Measurements from ENCODE around the gene RGS16.
A peak's percentile ranks its signal among the peaks of the same experiment; 100 is the strongest.

Gene RGS16

DNA sequence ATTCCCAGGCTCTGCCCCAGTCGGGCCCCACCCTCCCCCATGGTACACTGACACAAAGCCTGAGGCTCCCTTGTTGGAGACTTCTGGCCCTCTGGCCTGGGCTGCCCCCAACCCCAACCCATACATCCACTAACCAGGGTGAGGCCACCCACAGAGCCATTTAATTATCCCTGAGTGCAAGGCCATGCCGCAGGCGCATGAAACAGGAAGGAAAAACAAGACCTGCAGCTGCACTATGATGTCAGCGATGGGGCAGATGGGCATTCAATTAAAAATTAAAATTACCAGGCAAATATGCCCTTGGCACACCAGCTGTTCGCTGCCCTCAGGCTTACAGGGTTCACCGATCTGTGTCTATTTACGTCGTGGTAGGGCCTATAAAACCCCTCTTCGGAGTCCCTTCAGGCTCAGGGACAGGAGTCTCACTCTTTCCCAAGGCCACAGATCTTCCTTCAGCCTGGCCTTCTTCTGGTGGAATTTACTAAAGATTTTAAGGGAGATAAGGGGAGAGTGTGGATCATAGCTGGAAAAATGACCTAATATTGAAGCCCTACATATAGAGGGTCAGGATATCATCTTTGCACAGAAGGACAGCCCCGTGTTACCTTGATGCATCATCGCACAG, 29.6 kb upstream of the RGS16 start (continued):
- TF ChIP-seq, protein P1, sequence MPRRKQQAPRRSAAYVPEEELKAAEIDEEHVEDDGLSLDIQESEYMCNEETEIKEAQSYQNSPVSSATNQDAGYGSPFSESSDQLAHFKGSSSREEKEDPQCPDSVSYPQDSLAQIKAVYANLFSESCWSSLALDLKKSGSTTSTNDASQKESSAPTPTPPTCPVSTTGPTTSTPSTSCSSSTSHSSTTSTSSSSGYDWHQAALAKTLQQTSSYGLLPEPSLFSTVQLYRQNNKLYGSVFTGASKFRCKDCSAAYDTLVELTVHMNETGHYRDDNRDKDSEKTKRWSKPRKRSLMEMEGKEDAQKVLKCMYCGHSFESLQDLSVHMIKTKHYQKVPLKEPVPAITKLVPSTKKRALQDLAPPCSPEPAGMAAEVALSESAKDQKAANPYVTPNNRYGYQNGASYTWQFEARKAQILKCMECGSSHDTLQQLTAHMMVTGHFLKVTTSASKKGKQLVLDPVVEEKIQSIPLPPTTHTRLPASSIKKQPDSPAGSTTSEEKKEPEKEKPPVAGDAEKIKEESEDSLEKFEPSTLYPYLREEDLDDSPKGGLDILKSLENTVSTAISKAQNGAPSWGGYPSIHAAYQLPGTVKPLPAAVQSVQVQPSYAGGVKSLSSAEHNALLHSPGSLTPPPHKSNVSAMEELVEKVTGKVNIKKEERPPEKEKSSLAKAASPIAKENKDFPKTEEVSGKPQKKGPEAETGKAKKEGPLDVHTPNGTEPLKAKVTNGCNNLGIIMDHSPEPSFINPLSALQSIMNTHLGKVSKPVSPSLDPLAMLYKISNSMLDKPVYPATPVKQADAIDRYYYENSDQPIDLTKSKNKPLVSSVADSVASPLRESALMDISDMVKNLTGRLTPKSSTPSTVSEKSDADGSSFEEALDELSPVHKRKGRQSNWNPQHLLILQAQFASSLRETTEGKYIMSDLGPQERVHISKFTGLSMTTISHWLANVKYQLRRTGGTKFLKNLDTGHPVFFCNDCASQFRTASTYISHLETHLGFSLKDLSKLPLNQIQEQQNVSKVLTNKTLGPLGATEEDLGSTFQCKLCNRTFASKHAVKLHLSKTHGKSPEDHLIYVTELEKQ (tag by site-specific recombination; IDR thresholded peaks at IDR 0.05; ENCODE audit: borderline replicate concordance) = peak; percentile 70; the same call in 1 of the 2 replicates
- TF ChIP-seq ZNF157 (tag by site-specific recombination; IDR thresholded peaks at IDR 0.05) (no peak), ZNF664 (tag by site-specific recombination; IDR thresholded peaks at IDR 0.05) (no peak), ZNF350 (tag by site-specific recombination; IDR thresholded peaks at IDR 0.05) (no peak), ZNF335 (tag by site-specific recombination; conservative IDR thresholded peaks at IDR 0.05) (peak; percentile 73), ZNF311 (tag by site-specific recombination; IDR thresholded peaks at IDR 0.05; ENCODE audit: borderline replicate concordance) (no peak), ZNF214 (tag by site-specific recombination; IDR thresholded peaks at IDR 0.05; ENCODE audit: borderline replicate concordance) (no peak), ZNF341 (tag by site-specific recombination; IDR thresholded peaks at IDR 0.05; ENCODE audit: low read depth) (no peak), HOXC10 (CRISPR knock-in tag; IDR thresholded peaks at IDR 0.05) (no peak), PBX3 (CRISPR knock-in tag; IDR thresholded peaks at IDR 0.05) (no peak), CTCF (tag by site-specific recombination; IDR thresholded peaks at IDR 0.05) (no peak), SCRT2 (tag by site-specific recombination; IDR thresholded peaks at IDR 0.05) (no peak), ZNF777 (tag by site-specific recombination; IDR thresholded peaks at IDR 0.05; ENCODE audit: borderline replicate concordance) (no peak), FEZF1 (tag by site-specific recombination; IDR thresholded peaks at IDR 0.05) (peak; percentile 77), KLF8 (tag by site-specific recombination; IDR thresholded peaks at IDR 0.05) (no peak), ZNF558 (tag by site-specific recombination; IDR thresholded peaks at IDR 0.05) (peak; percentile 52; the same call in 1 of the 2 replicates), ZNF223 (tag by site-specific recombination; IDR thresholded peaks at IDR 0.05) (no peak), ZSCAN30 (tag by site-specific recombination; IDR thresholded peaks at IDR 0.05) (no peak), ZNF544 (tag by site-specific recombination; IDR thresholded peaks at IDR 0.05) (no peak), OSR2 (tag by site-specific recombination; IDR thresholded peaks at IDR 0.05) (peak; percentile 58), ZNF660 (tag by site-specific recombination; IDR thresholded peaks at IDR 0.05) (0 out of 2 replicates have a peak, but pooled peaks have one; percentile 17), ZBTB20 (tag by site-specific recombination; IDR thresholded peaks at IDR 0.05) (0 out of 2 replicates have a peak, but pooled peaks have one; percentile 25)
- TF ChIP-seq, protein P2, sequence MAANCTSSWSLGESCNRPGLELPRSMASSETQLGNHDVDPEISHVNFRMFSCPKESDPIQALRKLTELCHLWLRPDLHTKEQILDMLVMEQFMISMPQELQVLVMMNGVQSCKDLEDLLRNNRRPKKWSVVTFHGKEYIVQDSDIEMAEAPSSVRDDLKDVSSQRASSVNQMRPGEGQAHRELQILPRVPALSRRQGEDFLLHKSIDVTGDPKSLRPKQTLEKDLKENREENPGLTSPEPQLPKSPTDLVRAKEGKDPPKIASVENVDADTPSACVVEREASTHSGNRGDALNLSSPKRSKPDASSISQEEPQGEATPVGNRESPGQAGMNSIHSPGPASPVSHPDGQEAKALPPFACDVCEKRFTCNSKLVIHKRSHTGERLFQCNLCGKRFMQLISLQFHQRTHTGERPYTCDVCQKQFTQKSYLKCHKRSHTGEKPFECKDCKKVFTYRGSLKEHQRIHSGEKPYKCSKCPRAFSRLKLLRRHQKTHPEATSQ (tag by site-specific recombination; IDR thresholded peaks at IDR 0.05) = no peak
- TF ChIP-seq, protein P3, sequence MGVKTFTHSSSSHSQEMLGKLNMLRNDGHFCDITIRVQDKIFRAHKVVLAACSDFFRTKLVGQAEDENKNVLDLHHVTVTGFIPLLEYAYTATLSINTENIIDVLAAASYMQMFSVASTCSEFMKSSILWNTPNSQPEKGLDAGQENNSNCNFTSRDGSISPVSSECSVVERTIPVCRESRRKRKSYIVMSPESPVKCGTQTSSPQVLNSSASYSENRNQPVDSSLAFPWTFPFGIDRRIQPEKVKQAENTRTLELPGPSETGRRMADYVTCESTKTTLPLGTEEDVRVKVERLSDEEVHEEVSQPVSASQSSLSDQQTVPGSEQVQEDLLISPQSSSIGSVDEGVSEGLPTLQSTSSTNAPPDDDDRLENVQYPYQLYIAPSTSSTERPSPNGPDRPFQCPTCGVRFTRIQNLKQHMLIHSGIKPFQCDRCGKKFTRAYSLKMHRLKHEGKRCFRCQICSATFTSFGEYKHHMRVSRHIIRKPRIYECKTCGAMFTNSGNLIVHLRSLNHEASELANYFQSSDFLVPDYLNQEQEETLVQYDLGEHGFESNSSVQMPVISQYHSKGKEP (tag by site-specific recombination; IDR thresholded peaks at IDR 0.05) = peak; percentile 95
- TF ChIP-seq, protein P4, sequence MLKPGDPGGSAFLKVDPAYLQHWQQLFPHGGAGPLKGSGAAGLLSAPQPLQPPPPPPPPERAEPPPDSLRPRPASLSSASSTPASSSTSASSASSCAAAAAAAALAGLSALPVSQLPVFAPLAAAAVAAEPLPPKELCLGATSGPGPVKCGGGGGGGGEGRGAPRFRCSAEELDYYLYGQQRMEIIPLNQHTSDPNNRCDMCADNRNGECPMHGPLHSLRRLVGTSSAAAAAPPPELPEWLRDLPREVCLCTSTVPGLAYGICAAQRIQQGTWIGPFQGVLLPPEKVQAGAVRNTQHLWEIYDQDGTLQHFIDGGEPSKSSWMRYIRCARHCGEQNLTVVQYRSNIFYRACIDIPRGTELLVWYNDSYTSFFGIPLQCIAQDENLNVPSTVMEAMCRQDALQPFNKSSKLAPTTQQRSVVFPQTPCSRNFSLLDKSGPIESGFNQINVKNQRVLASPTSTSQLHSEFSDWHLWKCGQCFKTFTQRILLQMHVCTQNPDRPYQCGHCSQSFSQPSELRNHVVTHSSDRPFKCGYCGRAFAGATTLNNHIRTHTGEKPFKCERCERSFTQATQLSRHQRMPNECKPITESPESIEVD (tag by site-specific recombination; IDR thresholded peaks at IDR 0.05) = peak; percentile 77

All from HEK293 (cell line).